Keratinocyte (primary cell): ENCODE data around the gene ASPSCR1. TPM values are rescaled to one million over a fixed set of nuclear protein-coding genes. Genes with fewer than 3 reads are reported as not detected.

Experiments
- DNase-seq: peaks from one replicate; pipeline ENCODE4 v3.0.0-alpha.2; 2011; ENCODE audit warnings: low read depth, missing footprints, low spot score
- FAIRE-seq: peaks from 2 replicates; lab custom pipeline; 2011; peaks lifted over from hg19 to GRCh38; lab: Jason Lieb, UNC
- H2AFZ ChIP-seq: 2 replicates; pipeline ENCODE4 v1.6.0; 2012; ENCODE audit warnings: low read length, control low read depth, inconsistent platforms; ENCODE audit not compliant: control insufficient read depth
- H3K27ac ChIP-seq: 2 replicates; pipeline ENCODE4 v1.5.1; 2011; ENCODE audit warnings: low read length; ENCODE audit not compliant: control insufficient read depth, insufficient read depth
- H3K27me3 ChIP-seq: 3 replicates; pipeline ENCODE4 v1.6.0; 2011; ENCODE audit warnings: low read length; ENCODE audit not compliant: control insufficient read depth, insufficient read depth; ENCODE audit errors: extremely low read depth
- H3K36me3 ChIP-seq, 2 experiments: 2 replicates in 1 of 2; 3 replicates in 1 of 2; pipeline ENCODE4 v1.5.1; 2011; ENCODE audit warnings: low read length in 2 of 2, mild to moderate bottlenecking in 1 of 2; ENCODE audit not compliant: control insufficient read depth in 2 of 2, insufficient read depth in 2 of 2; ENCODE audit errors: extremely low read depth in 1 of 2
- H3K4me1 ChIP-seq: 3 replicates; pipeline ENCODE4 v1.5.1; 2011; ENCODE audit warnings: low read length; ENCODE audit not compliant: control insufficient read depth, insufficient read depth; ENCODE audit errors: extremely low read depth
- H3K4me2 ChIP-seq: 3 replicates; pipeline ENCODE4 v1.6.0; 2011; ENCODE audit warnings: low read depth, low read length; ENCODE audit not compliant: control insufficient read depth, insufficient read depth; ENCODE audit errors: extremely low read depth
- H3K4me3 ChIP-seq, 3 experiments: fragments of 200-600 bp in 1 of 3; sonication (generic) in 1 of 3; 2 replicates in 2 of 3; 3 replicates in 1 of 3; pipeline ENCODE4 v1.5.1; 2011 to 2016; ENCODE audit warnings: low read length in 3 of 3, mild to moderate bottlenecking in 3 of 3, control low read depth in 2 of 3, inconsistent platforms in 1 of 3, low read depth in 1 of 3, mixed read lengths in 1 of 3, mixed run types in 1 of 3, moderate library complexity in 1 of 3; ENCODE audit not compliant: control insufficient read depth in 2 of 3, insufficient read depth in 2 of 3; ENCODE audit errors: extremely low read depth in 1 of 3
- H3K79me2 ChIP-seq: 2 replicates; pipeline ENCODE4 v1.6.0; 2012; ENCODE audit warnings: low read length; ENCODE audit not compliant: control insufficient read depth, insufficient read depth
- H3K9ac ChIP-seq: 3 replicates; pipeline ENCODE4 v1.6.0; 2011; ENCODE audit warnings: low read length; ENCODE audit not compliant: control insufficient read depth, insufficient read depth; ENCODE audit errors: extremely low read depth
- H3K9me1 ChIP-seq: 3 replicates; pipeline ENCODE4 v1.6.0; 2011; ENCODE audit warnings: low read length; ENCODE audit not compliant: control insufficient read depth, insufficient read depth; ENCODE audit errors: extremely low read depth
- H3K9me3 ChIP-seq: 2 replicates; pipeline ENCODE4 v1.5.1; 2012; ENCODE audit warnings: low read depth, low read length; ENCODE audit not compliant: control insufficient read depth
- H4K20me1 ChIP-seq: 3 replicates; pipeline ENCODE4 v1.6.0; 2011; ENCODE audit warnings: low read length; ENCODE audit not compliant: control insufficient read depth, insufficient read depth; ENCODE audit errors: extremely low read depth
- CTCF ChIP-seq, 3 experiments: IDR thresholded peaks in 1 of 3; conservative IDR thresholded peaks in 1 of 3; optimal IDR thresholded peaks in 1 of 3; 2 replicates in 2 of 3; 3 replicates in 1 of 3; pipeline versions ENCODE3 to v1.5.1; 2011; ENCODE audit warnings: low read length in 3 of 3, mild to moderate bottlenecking in 3 of 3, moderate library complexity in 2 of 3, control low read depth in 1 of 3, inconsistent platforms in 1 of 3; ENCODE audit not compliant: insufficient read depth in 2 of 3; ENCODE audit errors: extremely low read depth in 1 of 3
- EZH2 ChIP-seq: IDR thresholded peaks from one replicate; pipeline ENCODE4 v1.6.1; 2012; ENCODE audit warnings: inconsistent platforms, mild to moderate bottlenecking, low read length, moderate library complexity
- dilution Hi-C: fragments of 300-500 bp; cut with MboI; formaldehyde crosslinking; loops from one replicate; pipeline ENCODE4 v1.7.0; 2020; ENCODE audit warnings: low sequenced_read_pairs; ENCODE audit not compliant: extremely low pct_ligation_motif_present
- polyA plus RNA-seq, 5 experiments: library from polyadenylated mRNA; depleted of rRNA in 3 of 5; stranded (reverse) in 3 of 5; stranded (forward) in 1 of 5; unstranded in 1 of 5; fragments of >200 nt; gene quantifications; 1 replicate in 1 of 5; 2 replicates in 3 of 5; 3 replicates in 1 of 5; pipeline versions ENCODE4 v1.2.1 to v1.2.3, GENCODE V29; 2011 to 2012; ENCODE audit warnings: missing spikeins in 2 of 5, low read depth in 1 of 5, low replicate concordance in 1 of 5

The ASPSCR1 gene
- polyA plus RNA-seq, 1 donor (not counting 4 experiments of a cell fraction or from before 2014, with no cell fraction given) = 5.2 TPM

DNA sequence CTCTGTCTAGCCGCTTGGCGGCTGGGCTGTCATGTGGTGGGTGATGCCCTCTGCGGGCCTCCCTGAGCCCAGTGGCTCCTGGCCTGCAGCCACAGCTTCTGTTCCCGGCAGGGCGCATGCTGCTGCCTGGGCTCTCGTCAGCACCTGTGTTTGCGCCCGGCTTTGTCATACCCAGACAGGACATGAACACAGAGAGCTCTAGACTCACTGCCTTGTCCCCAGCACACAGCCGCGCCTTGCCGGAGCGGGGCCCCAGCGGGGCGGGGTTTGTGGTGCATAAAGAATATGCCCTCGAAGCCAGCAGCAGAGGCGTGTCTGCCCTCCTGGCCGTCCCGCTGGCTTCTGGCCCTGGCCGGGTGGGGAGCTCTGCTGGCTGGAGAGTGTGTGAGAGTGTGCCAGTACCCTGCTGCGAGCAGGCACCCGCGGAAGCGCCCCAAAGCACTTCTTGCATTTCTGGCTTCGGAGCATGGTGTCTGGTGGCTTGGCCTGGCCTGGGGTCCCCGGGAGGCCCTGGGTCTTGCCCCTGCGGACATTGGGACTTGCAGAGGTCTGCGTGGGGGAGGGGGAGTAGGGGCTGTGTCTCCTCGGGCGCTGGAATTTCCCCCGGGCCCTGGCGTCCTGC is 14.4 kb downstream of the ASPSCR1 start:
- H4K20me1 ChIP-seq = no peaks in the 10 kb centered on the region
- H3K4me3 ChIP-seq = no peak overlapping the region
- DNase-seq (no peak), FAIRE-seq (no peak)
- no peaks in the 10 kb centered on the region for H3K27me3 ChIP-seq
- H3K27ac ChIP-seq = no peak overlapping the region
- no peak overlapping the region for H2AFZ ChIP-seq
- dilution Hi-C loops = no loop called here
- H3K79me2 ChIP-seq = no peaks in the 10 kb centered on the region
- no peaks in the 10 kb centered on the region for H3K9me3 ChIP-seq
- peaks cover 0 to 4% of the 10 kb centered on the region in 2 experiments for H3K36me3 ChIP-seq
- peak overlapping the region; percentile 15 for H3K9ac ChIP-seq
- no peak for TF ChIP-seq CTCF (optimal IDR thresholded peaks at IDR 0.05 in 1 of 3, IDR thresholded peaks at IDR 0.05 in 1 of 3, conservative IDR thresholded peaks at IDR 0.05 in 1 of 3; ENCODE audit: extremely low read depth in 1 of 3, insufficient read depth in 2 of 3, low read length in 3 of 3)
- no peak for TF ChIP-seq EZH2
- H3K9me1 ChIP-seq = no peaks in the 10 kb centered on the region
- peak overlapping the region; percentile 62 for H3K4me2 ChIP-seq
- peaks cover 14% of the 10 kb centered on the region for H3K4me1 ChIP-seq

- Histone ChIP-seq H3K4me2 (peak overlapping the region; percentile 62), H3K4me3 (no peak overlapping the region), H3K79me2 (no peaks in the 10 kb centered on the region), H3K9me3 (no peaks in the 10 kb centered on the region), H3K27ac (no peak overlapping the region), H4K20me1 (no peaks in the 10 kb centered on the region), H3K36me3 (no peaks in the 10 kb centered on the region), H3K9ac (peak overlapping the region; percentile 15), H3K9me1 (no peaks in the 10 kb centered on the region), H2AFZ (no peak overlapping the region), H3K27me3 (no peaks in the 10 kb centered on the region), H3K4me1 (peaks cover 14% of the 10 kb centered on the region)
- no peak for DNase-seq
- dilution Hi-C loops = no loop called here
- TF ChIP-seq CTCF (optimal IDR thresholded peaks at IDR 0.05 in 1 of 3, IDR thresholded peaks at IDR 0.05 in 1 of 3, conservative IDR thresholded peaks at IDR 0.05 in 1 of 3; ENCODE audit: extremely low read depth in 1 of 3, insufficient read depth in 2 of 3, low read length in 3 of 3) (no peak), EZH2 (no peak)
- no peak for FAIRE-seq
Measured at GRCh38 chr17:81992306-81993102, 15.1 kb downstream of the ASPSCR1 start.
